ENCODE data around the gene CNNM2. TPM values are rescaled to one million over a fixed set of nuclear protein-coding genes. Genes with fewer than 3 reads are reported as not detected.

Gene CNNM2
- total RNA-seq, 2 donors from 2014 or later = 14.7 to 17.9 TPM

- no peaks in the 10 kb centered on the region for H3K9me3 Mint-ChIP-seq
- whole genome bisulfite sequencing, 2 experiments (ENCODE audit: insufficient coverage in 1 of 2, insufficient read length in 1 of 2) = 90 to 92% methylated on average over 9 to 10 of the region's 10 CpGs
- H3K27me3 Mint-ChIP-seq (ENCODE audit: insufficient read depth) = peaks cover 2% of the 10 kb centered on the region
- Histone ChIP-seq H3K9me3 (ENCODE audit: control insufficient read depth, low read length) (no peaks in the 10 kb centered on the region), H3K27me3 (ENCODE audit: control insufficient read depth, insufficient read depth, low read length, poor library complexity, severe bottlenecking) (no peaks in the 10 kb centered on the region), H3K4me3 (ENCODE audit: low read length) (peak overlapping the region; percentile 83), H3K27ac (ENCODE audit: low read depth, low read length) (no peak overlapping the region), H3K9ac (ENCODE audit: extremely low read depth, low read length, poor library complexity, severe bottlenecking) (no peak overlapping the region), H3K4me1 (ENCODE audit: control insufficient read depth, insufficient read depth, low read length) (no peaks in the 10 kb centered on the region), H3K36me3 (ENCODE audit: control insufficient read depth, insufficient read depth, low read length) (no peaks in the 10 kb centered on the region)
- peaks cover 11% of the 10 kb centered on the region for H3K4me1 Mint-ChIP-seq
- H3K4me3 Mint-ChIP-seq = peak overlapping the region; percentile 79
- no peak for TF ChIP-seq CTCF (conservative IDR thresholded peaks at IDR 0.05)
- peak overlapping the region; percentile 96 for H3K27ac Mint-ChIP-seq
- H3K36me3 Mint-ChIP-seq (ENCODE audit: low read depth) = peaks cover 5% of the 10 kb centered on the region
- no peak for DNase-seq
Observed at GRCh38 chr10:102870221-102870620, 47.9 kb upstream of the CNNM2 start.

- no peak overlapping the region for H3K4me3 ChIP-seq (ENCODE audit: low read length)
- WGBS, 2 experiments (ENCODE audit: insufficient coverage in 1 of 2, insufficient read length in 1 of 2) = 96 to 100% methylated on average over 1 to 4 of the region's 4 CpGs
- peaks cover 2% of the 10 kb centered on the region for H3K27me3 Mint-ChIP-seq (ENCODE audit: insufficient read depth)
- no peaks in the 10 kb centered on the region for H3K27me3 ChIP-seq (ENCODE audit: control insufficient read depth, insufficient read depth, low read length, poor library complexity, severe bottlenecking)
- DNase-seq = no peak
- no peak overlapping the region for H3K27ac Mint-ChIP-seq
- H3K9me3 ChIP-seq (ENCODE audit: control insufficient read depth, low read length) = no peaks in the 10 kb centered on the region
- no peak overlapping the region for H3K27ac ChIP-seq (ENCODE audit: low read depth, low read length)
- TF ChIP-seq CTCF (conservative IDR thresholded peaks at IDR 0.05) = no peak
- no peaks in the 10 kb centered on the region for H3K36me3 ChIP-seq (ENCODE audit: control insufficient read depth, insufficient read depth, low read length)
- no peak overlapping the region for H3K4me3 Mint-ChIP-seq
- no peaks in the 10 kb centered on the region for H3K4me1 ChIP-seq (ENCODE audit: control insufficient read depth, insufficient read depth, low read length)
- H3K4me1 Mint-ChIP-seq = peaks cover 11% of the 10 kb centered on the region
- H3K9ac ChIP-seq (ENCODE audit: extremely low read depth, low read length, poor library complexity, severe bottlenecking) = no peak overlapping the region
- H3K36me3 Mint-ChIP-seq (ENCODE audit: low read depth) = peaks cover 3% of the 10 kb centered on the region
- H3K9me3 Mint-ChIP-seq = no peaks in the 10 kb centered on the region
Observed at GRCh38 chr10:102872163-102872562, 45.9 kb upstream of the CNNM2 start.

- Histone ChIP-seq H3K27ac (ENCODE audit: low read depth, low read length) (no peak overlapping the region), H3K27me3 (ENCODE audit: control insufficient read depth, insufficient read depth, low read length, poor library complexity, severe bottlenecking) (no peaks in the 10 kb centered on the region), H3K4me1 (ENCODE audit: control insufficient read depth, insufficient read depth, low read length) (no peaks in the 10 kb centered on the region), H3K36me3 (ENCODE audit: control insufficient read depth, insufficient read depth, low read length) (peaks cover 6% of the 10 kb centered on the region), H3K9me3 (ENCODE audit: control insufficient read depth, low read length) (no peaks in the 10 kb centered on the region), H3K9ac (ENCODE audit: extremely low read depth, low read length, poor library complexity, severe bottlenecking) (no peak overlapping the region), H3K4me3 (ENCODE audit: low read length) (no peak overlapping the region)
- Mint-ChIP-seq H3K4me1 (no peaks in the 10 kb centered on the region), H3K27me3 (ENCODE audit: insufficient read depth) (no peaks in the 10 kb centered on the region), H3K36me3 (ENCODE audit: low read depth) (peaks cover 15% of the 10 kb centered on the region), H3K9me3 (no peaks in the 10 kb centered on the region), H3K27ac (no peak overlapping the region), H3K4me3 (no peak overlapping the region)
- no peak for TF ChIP-seq CTCF (conservative IDR thresholded peaks at IDR 0.05)
- DNase-seq = no peak
- 91 to 98% methylated on average over 2 of the region's 2 CpGs for WGBS, 2 experiments (ENCODE audit: insufficient coverage in 1 of 2, insufficient read length in 1 of 2)
Observed at GRCh38 chr10:102876747-102877153, 41.3 kb upstream of the CNNM2 start.
